Coronary artery (tissue), 2 donors: ENCODE data around the gene GMEB2.
"Not testable (repeated sequence)": the region's sequence is repeated elsewhere in the genome, so short reads cannot be mapped to it uniquely, and the experiment has no call there.

Experiments used
- DNase-seq: peaks from one replicate; pipeline ENCODE4 v3.0.0-alpha.2; 2017; ENCODE audit warnings: low spot score
- H3K27ac ChIP-seq, 2 donors: fragments of 200-600 bp; sonication (generic); one replicate each; pipeline ENCODE4 v1.5.1; 2016 to 2019
- H3K4me3 ChIP-seq: fragments of 200-600 bp; sonication (generic); 2 replicates; pipeline ENCODE4 v1.5.1; 2016; ENCODE audit warnings: mild to moderate bottlenecking, moderate library complexity
- TF ChIP-seq, protein P1 (sequence below): fragments of 200-600 bp; sonication (generic); IDR thresholded peaks from one replicate; pipeline ENCODE4 v1.5.1; 2019; ENCODE audit warnings: antibody characterized with exemption

Gene GMEB2

GRCh38 chr20:63641792-63642523, 15.1 kb upstream of the GMEB2 start:
- Histone ChIP-seq H3K27ac (peak overlapping the region; percentile 41 to 85), H3K4me3 (peak overlapping the region; percentile 69)
- TF ChIP-seq, protein P1, sequence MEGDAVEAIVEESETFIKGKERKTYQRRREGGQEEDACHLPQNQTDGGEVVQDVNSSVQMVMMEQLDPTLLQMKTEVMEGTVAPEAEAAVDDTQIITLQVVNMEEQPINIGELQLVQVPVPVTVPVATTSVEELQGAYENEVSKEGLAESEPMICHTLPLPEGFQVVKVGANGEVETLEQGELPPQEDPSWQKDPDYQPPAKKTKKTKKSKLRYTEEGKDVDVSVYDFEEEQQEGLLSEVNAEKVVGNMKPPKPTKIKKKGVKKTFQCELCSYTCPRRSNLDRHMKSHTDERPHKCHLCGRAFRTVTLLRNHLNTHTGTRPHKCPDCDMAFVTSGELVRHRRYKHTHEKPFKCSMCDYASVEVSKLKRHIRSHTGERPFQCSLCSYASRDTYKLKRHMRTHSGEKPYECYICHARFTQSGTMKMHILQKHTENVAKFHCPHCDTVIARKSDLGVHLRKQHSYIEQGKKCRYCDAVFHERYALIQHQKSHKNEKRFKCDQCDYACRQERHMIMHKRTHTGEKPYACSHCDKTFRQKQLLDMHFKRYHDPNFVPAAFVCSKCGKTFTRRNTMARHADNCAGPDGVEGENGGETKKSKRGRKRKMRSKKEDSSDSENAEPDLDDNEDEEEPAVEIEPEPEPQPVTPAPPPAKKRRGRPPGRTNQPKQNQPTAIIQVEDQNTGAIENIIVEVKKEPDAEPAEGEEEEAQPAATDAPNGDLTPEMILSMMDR: no peak
- DNase-seq: peak; percentile 88

DNA sequence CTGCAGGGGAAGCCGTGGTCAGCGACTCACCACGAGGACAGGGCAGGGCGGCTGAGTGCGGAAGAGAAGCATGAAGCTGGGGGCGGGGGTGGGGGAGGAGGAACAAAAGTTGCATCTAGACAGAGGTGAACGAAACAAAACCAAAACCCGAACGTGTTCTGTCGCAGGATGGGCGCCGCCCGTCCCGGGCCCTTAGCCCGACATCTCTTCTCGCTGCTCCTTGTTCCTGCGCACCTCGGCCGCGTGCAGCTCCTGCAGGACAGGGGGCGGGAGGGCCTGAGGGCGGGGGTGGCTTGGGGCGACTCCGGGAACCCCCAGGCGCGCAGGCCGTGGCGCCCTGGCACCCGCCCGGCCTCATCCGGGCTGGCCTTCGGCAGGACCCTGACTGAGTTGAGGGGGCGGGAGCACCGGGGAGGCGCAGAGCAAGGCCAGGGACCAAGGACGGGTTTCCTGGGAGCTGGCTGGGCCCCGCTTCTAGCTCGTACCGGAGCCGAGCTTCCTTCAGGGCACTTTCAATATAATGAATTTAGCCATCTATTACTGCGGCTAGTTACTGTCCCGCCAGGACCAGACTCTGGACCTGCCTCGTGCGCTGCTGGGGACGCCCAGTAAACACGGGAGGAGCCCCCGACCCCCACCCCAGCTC, 14.4 kb upstream of the GMEB2 start:
- Histone ChIP-seq H3K27ac (peak overlapping the region; percentile 41 to 85), H3K4me3 (peak overlapping the region; percentile 69)
- no peak for DNase-seq
- TF ChIP-seq, protein P1: no peak

- Histone ChIP-seq H3K4me3 (peak overlapping the region; percentile 45), H3K27ac (peak overlapping the region in 1 of 2 donors; percentile 28)
- DNase-seq: not testable (repeated sequence)
Observed at GRCh38 chr20:63640686-63641085, 13.8 kb upstream of the GMEB2 start.

DNA sequence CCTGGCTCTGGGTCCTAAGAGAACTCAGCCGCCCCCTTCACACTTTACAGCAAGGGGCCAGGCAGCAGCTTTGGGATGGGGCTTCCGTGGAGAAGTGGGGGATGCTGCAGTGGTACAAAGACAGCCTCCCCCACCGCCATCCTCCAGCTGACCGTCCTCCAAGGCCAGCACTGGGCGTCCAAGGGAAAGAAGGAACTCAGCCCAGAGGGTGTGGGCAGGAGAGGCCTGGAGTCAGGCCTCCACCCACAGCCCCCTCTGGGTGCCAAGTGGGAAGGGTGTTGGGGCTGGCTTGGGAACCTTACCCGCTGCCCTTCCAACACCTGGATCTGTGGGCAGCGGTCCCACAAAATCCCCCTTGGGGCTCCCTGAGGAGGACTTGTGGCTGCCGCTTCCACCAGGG, 13.2 kb upstream of the GMEB2 start:
- Histone ChIP-seq H3K27ac (peak overlapping the region in 1 of 2 donors; percentile 69), H3K4me3 (no peak overlapping the region)
- no peak for DNase-seq
- TF ChIP-seq, protein P1: no peak

GRCh38 chr20:63639093-63639975, 12.4 kb upstream of the GMEB2 start:
- no peak for DNase-seq
- Histone ChIP-seq H3K27ac (peak overlapping the region in 1 of 2 donors; percentile 69), H3K4me3 (no peak overlapping the region)
- TF ChIP-seq, protein P1: no peak

- H3K27ac ChIP-seq: no peak overlapping the region
- no peak overlapping the region for H3K4me3 ChIP-seq
- DNase-seq: no peak
- TF ChIP-seq, protein P1: no peak
Observed at GRCh38 chr20:63636752-63637628, 10.1 kb upstream of the GMEB2 start.
